Measurements from ENCODE around the gene PRKX. TPM values are rescaled to one million over a fixed set of nuclear protein-coding genes. Genes with fewer than 3 reads are reported as not detected.

PRKX gene
- total and polyA plus RNA-seq, 2 of the 4 experiments (the other 2 are of a cell fraction) = 7.2 to 14.9 TPM

- no peak overlapping the region for H3K18ac ChIP-seq (ENCODE audit: low read depth, low read length)
- H2AK5ac ChIP-seq (ENCODE audit: low read depth, low read length) = no peak overlapping the region
- H3K9me1 ChIP-seq (ENCODE audit: insufficient read depth, low read length) = no peaks in the 10 kb centered on the region
- BruUV-seq (replicated peaks) = no TSS peak
- ChIA-PET POLR2A (ENCODE audit: unreplicated experiment) (no interaction called here), CTCF (no interaction called here)
- no peak overlapping the region for H3K23ac ChIP-seq (ENCODE audit: low read depth, low read length)
- 0 out of 4 replicates have a peak, but pooled peaks cover 3 to 4% of the 10 kb centered on the region in 2 experiments for H3K79me1 ChIP-seq (ENCODE audit: low read depth in 1 of 2, low read length in 2 of 2)
- H2AFZ ChIP-seq (replicated peaks; ENCODE audit: low read length, poor library complexity) = no peak overlapping the region
- no peak overlapping the region; the same call in 1 of the 2 replicates for H3K14ac ChIP-seq (replicated peaks; ENCODE audit: low read depth, low read length)
- H3K27me3 ChIP-seq (ENCODE audit: control insufficient read depth, insufficient read depth, low read length) = no peaks in the 10 kb centered on the region
- TF ChIP-seq NFE2L2 (IDR thresholded peaks at IDR 0.05; ENCODE audit: low read depth, low read length) = peak; percentile 51
- TF ChIP-seq CHD1 (IDR thresholded peaks at IDR 0.05; ENCODE audit: low read depth, low read length) = no peak
- peak overlapping the region; percentile 40; the same call in 1 of the 2 replicates for H3K27ac ChIP-seq (ENCODE audit: insufficient read depth, low read length)
- no peak overlapping the region for H4K5ac ChIP-seq (ENCODE audit: low read depth, low read length)
- H2BK15ac ChIP-seq (ENCODE audit: low read depth, low read length) = no peak overlapping the region
- no peak overlapping the region for H3K9ac ChIP-seq (ENCODE audit: low read depth, low read length)
- no peak overlapping the region for H4K91ac ChIP-seq (ENCODE audit: insufficient read depth, low read depth, low read length)
- intact Hi-C loops (cut with micrococcal nuclease) = no loop called here
- dilution Hi-C loops (cut with HindIII; ENCODE audit: low sequenced_read_pairs, unreplicated experiment) = no loop called here
- peaks cover 3% of the 10 kb centered on the region; the same call in 1 of the 2 replicates for H3K36me3 ChIP-seq (ENCODE audit: control insufficient read depth, insufficient read depth, low read length)
- no peak overlapping the region for H2AK9ac ChIP-seq (replicated peaks; ENCODE audit: low read depth, low read length, poor library complexity)
- no peak overlapping the region for H3K4ac ChIP-seq (ENCODE audit: low read depth, low read length)
- H3K9me3 ChIP-seq (ENCODE audit: control insufficient read depth, insufficient read depth, low read length) = no peaks in the 10 kb centered on the region; the same call in 1 of the 2 replicates
- H4K8ac ChIP-seq (ENCODE audit: low read depth in 2 of 2, low read length in 2 of 2) = no peak overlapping the region
- DNase-seq (peak; percentile 29), ATAC-seq (ENCODE audit: low read depth) (peak; percentile 71)
- no peak overlapping the region for H3K56ac ChIP-seq (ENCODE audit: extremely low read depth, insufficient read depth, low read length)
- H3K4me2 ChIP-seq (ENCODE audit: low read depth, low read length) = no peak overlapping the region; the same call in 1 of the 2 replicates
- H2BK5ac ChIP-seq (ENCODE audit: low read depth, low read length, poor library complexity, severe bottlenecking) = no peak overlapping the region
- in situ Hi-C loops (cut with MboI; ENCODE audit: low sequenced_read_pairs) = no loop called here
- H3K4me1 ChIP-seq (ENCODE audit: control insufficient read depth, insufficient read depth, low read length) = peaks cover 5% of the 10 kb centered on the region
- no peak overlapping the region for H3K4me3 ChIP-seq (ENCODE audit: insufficient read depth, low read depth, low read length)
- WGBS, 2 experiments (ENCODE audit: extremely low coverage in 2 of 2, insufficient read length in 1 of 2) = no CpG with 5 or more reads among the region's 6 CpGs
- H2BK20ac ChIP-seq (ENCODE audit: low read depth, low read length) = no peak overlapping the region
- H4K20me1 ChIP-seq (ENCODE audit: insufficient read depth, low read length) = no peaks in the 10 kb centered on the region; the same call in 1 of the 2 replicates
- H2BK120ac ChIP-seq (ENCODE audit: low read depth, low read length) = no peak overlapping the region
Measured at GRCh38 chrX:3678328-3678727, 35.1 kb downstream of the PRKX start.
